Osteoblast (primary cell): ENCODE data around the gene PDE11A. TPM values are rescaled to one million over a fixed set of nuclear protein-coding genes. Genes with fewer than 3 reads are reported as not detected.

ENCODE experiments used
- DNase-seq: peaks from one replicate; pipeline ENCODE4 v3.0.0; 2011; ENCODE audit warnings: low spot score, mixed read lengths; ENCODE audit not compliant: insufficient read length; ENCODE audit errors: missing footprints
- H2AFZ ChIP-seq: 2 replicates; pipeline ENCODE4 v1.6.0; 2011; ENCODE audit warnings: mild to moderate bottlenecking, low read length
- H3K27ac ChIP-seq: 2 replicates; pipeline ENCODE4 v1.5.1; 2011; ENCODE audit warnings: mild to moderate bottlenecking, low read depth, low read length, moderate library complexity
- H3K27me3 ChIP-seq: 2 replicates; pipeline ENCODE4 v1.6.0; 2012; ENCODE audit warnings: mild to moderate bottlenecking, control low read depth, inconsistent platforms, low read length, moderate library complexity; ENCODE audit not compliant: insufficient read depth
- H3K36me3 ChIP-seq: 2 replicates; pipeline ENCODE4 v1.5.1; 2011; ENCODE audit warnings: mild to moderate bottlenecking, low read length, control low read depth, moderate library complexity; ENCODE audit not compliant: insufficient read depth
- H3K4me1 ChIP-seq: 2 replicates; pipeline ENCODE4 v1.5.1; 2011; ENCODE audit warnings: mild to moderate bottlenecking, low read length, control low read depth, moderate library complexity; ENCODE audit not compliant: insufficient read depth
- H3K4me2 ChIP-seq: 2 replicates; pipeline ENCODE4 v1.6.0; 2011; ENCODE audit warnings: mild to moderate bottlenecking, low read length; ENCODE audit not compliant: insufficient read depth
- H3K4me3 ChIP-seq: fragments of 200-600 bp; sonication (generic); 3 replicates; pipeline ENCODE4 v1.5.1; 2012; ENCODE audit warnings: mild to moderate bottlenecking, low read length, inconsistent platforms; ENCODE audit not compliant: insufficient read depth
- H3K79me2 ChIP-seq: 2 replicates; pipeline ENCODE4 v1.6.0; 2012; ENCODE audit warnings: mild to moderate bottlenecking, low read length, control low read depth, inconsistent platforms; ENCODE audit not compliant: insufficient read depth
- H3K9me3 ChIP-seq: 2 replicates; pipeline ENCODE4 v1.5.1; 2011; ENCODE audit warnings: low read depth, low read length, control low read depth
- H4K20me1 ChIP-seq: 2 replicates; pipeline ENCODE4 v1.6.0; 2012; ENCODE audit warnings: mild to moderate bottlenecking, low read length, control low read depth; ENCODE audit not compliant: insufficient read depth
- total RNA-seq: library from RNA; depleted of rRNA; stranded (reverse); fragments of >200 nt; gene quantifications from 2 replicates; pipeline ENCODE4 v1.2.3, GENCODE V29; 2012
- TF ChIP-seq, protein P1 (sequence below): IDR thresholded peaks from 2 replicates; pipeline ENCODE4 v1.5.1; 2011; ENCODE audit warnings: mild to moderate bottlenecking, low read depth, low read length, moderate library complexity; ENCODE audit errors: extremely low read depth

PDE11A gene
- total RNA-seq, 1 donor: 0.36 TPM

GRCh38 chr2:177832611-177833433 is 239.8 kb downstream of the PDE11A start:
- Histone ChIP-seq H2AFZ (no peak overlapping the region), H3K27me3 (no peaks in the 10 kb centered on the region), H3K36me3 (no peaks in the 10 kb centered on the region), H3K27ac (no peak overlapping the region), H3K9me3 (no peaks in the 10 kb centered on the region), H3K4me3 (no peak overlapping the region), H4K20me1 (no peaks in the 10 kb centered on the region), H3K79me2 (no peaks in the 10 kb centered on the region), H3K4me2 (no peak overlapping the region), H3K4me1 (no peaks in the 10 kb centered on the region)
- DNase-seq: no peak
- TF ChIP-seq, protein P1, sequence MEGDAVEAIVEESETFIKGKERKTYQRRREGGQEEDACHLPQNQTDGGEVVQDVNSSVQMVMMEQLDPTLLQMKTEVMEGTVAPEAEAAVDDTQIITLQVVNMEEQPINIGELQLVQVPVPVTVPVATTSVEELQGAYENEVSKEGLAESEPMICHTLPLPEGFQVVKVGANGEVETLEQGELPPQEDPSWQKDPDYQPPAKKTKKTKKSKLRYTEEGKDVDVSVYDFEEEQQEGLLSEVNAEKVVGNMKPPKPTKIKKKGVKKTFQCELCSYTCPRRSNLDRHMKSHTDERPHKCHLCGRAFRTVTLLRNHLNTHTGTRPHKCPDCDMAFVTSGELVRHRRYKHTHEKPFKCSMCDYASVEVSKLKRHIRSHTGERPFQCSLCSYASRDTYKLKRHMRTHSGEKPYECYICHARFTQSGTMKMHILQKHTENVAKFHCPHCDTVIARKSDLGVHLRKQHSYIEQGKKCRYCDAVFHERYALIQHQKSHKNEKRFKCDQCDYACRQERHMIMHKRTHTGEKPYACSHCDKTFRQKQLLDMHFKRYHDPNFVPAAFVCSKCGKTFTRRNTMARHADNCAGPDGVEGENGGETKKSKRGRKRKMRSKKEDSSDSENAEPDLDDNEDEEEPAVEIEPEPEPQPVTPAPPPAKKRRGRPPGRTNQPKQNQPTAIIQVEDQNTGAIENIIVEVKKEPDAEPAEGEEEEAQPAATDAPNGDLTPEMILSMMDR: no peak

GRCh38 chr2:177830881-177831386 is 241.6 kb downstream of the PDE11A start:
- Histone ChIP-seq H3K27ac (no peak overlapping the region), H3K36me3 (no peaks in the 10 kb centered on the region), H3K4me1 (no peaks in the 10 kb centered on the region), H3K4me2 (no peak overlapping the region), H4K20me1 (no peaks in the 10 kb centered on the region), H3K9me3 (no peaks in the 10 kb centered on the region), H3K27me3 (no peaks in the 10 kb centered on the region), H3K4me3 (no peak overlapping the region), H2AFZ (no peak overlapping the region), H3K79me2 (no peaks in the 10 kb centered on the region)
- TF ChIP-seq, protein P1: no peak
- DNase-seq: no peak

- Histone ChIP-seq H3K79me2 (no peaks in the 10 kb centered on the region), H3K36me3 (no peaks in the 10 kb centered on the region), H3K27ac (no peak overlapping the region), H4K20me1 (no peaks in the 10 kb centered on the region), H3K4me1 (no peaks in the 10 kb centered on the region), H3K4me2 (no peak overlapping the region), H3K4me3 (no peak overlapping the region), H3K9me3 (no peaks in the 10 kb centered on the region), H2AFZ (no peak overlapping the region), H3K27me3 (no peaks in the 10 kb centered on the region)
- DNase-seq: no peak
- TF ChIP-seq, protein P1: no peak
These were observed 244.0 kb downstream of the PDE11A start for GRCh38 chr2:177828557-177828956.

DNA sequence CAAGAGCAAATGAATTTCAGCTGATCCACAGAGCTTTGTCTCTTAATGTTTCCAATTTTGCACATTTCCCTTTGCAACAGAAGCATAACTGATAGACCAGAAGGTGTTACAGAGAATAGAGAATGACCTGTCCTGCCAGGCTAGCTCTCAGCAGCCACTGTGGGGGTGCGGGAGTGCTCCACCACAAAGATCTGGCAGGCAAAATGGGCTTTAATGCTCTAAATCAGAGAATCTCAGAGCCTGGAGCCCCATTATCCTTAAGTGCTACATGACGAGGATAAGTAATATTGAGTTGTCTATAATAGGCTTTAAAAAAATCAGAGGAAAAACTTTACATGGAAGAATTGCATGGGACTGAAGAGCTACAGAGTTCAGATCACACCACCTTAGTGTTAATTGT is 245.7 kb downstream of the PDE11A start:
- Histone ChIP-seq H3K4me1 (no peaks in the 10 kb centered on the region), H3K27me3 (no peaks in the 10 kb centered on the region), H3K79me2 (no peaks in the 10 kb centered on the region), H3K36me3 (no peaks in the 10 kb centered on the region), H4K20me1 (no peaks in the 10 kb centered on the region), H3K4me2 (no peak overlapping the region), H2AFZ (no peak overlapping the region), H3K9me3 (no peaks in the 10 kb centered on the region), H3K4me3 (no peak overlapping the region), H3K27ac (no peak overlapping the region)
- TF ChIP-seq, protein P1: no peak
- DNase-seq: no peak
